GM19324 (cell line): Measurements from ENCODE around the gene WFIKKN1.

Experiments
- ATAC-seq: cut with Tn5 transposase; IDR thresholded peaks from one replicate; pipeline ENCODE4 v1.9.1; 2021; ENCODE audit warnings: mild to moderate bottlenecking, moderate library complexity; ENCODE audit not compliant: unreplicated experiment, low FRiP score

Gene WFIKKN1

GRCh38 chr16:621526-622105 is 9.2 kb upstream of the WFIKKN1 start:
- ATAC-seq = no peak

DNA sequence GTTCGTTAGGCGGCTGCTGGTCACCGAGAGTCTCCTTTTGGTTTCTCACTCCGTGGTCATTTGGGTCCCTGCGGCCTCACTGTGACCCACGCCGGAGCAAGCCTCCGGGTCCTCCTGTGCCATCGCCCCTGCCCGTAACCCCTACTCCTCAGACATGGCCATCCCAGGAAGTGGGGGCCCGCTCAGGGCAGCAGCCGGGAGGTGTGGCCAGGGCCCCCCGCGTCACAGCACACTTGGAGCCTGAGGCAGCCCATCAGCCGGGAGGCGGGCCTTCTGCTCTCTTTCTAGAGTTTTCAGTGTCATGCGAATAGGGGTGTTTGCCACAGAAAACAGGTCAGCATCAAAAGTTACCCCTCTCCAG is 7.9 kb upstream of the WFIKKN1 start:
- ATAC-seq = no peak

DNA sequence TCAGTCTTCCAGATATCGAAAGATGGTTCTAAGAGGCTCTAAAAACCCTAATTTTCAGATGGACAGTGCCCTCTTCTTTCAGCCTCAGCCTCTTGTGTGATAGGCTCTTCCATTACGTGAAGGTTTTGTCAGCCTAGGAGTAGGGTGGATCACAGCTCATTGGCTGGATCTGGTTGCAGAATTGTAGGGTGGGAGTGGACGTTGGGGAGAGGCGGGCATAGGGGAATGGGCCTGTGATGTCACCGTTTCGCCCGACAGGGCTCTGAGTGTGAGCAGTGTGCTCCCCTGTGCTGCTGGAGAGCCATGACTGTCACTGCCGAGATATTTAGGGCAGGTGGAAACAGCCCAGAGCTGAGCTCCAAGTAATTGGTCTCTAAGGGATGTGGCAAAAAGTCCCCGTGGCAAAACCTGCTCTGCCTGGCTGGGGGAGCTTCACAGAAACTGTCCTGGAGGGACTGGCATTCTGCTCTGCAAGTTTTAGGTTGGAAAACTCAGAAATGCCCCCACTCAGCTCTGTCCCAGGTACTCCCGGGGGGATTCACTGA is 6.2 kb upstream of the WFIKKN1 start:
- no peak for ATAC-seq

DNA sequence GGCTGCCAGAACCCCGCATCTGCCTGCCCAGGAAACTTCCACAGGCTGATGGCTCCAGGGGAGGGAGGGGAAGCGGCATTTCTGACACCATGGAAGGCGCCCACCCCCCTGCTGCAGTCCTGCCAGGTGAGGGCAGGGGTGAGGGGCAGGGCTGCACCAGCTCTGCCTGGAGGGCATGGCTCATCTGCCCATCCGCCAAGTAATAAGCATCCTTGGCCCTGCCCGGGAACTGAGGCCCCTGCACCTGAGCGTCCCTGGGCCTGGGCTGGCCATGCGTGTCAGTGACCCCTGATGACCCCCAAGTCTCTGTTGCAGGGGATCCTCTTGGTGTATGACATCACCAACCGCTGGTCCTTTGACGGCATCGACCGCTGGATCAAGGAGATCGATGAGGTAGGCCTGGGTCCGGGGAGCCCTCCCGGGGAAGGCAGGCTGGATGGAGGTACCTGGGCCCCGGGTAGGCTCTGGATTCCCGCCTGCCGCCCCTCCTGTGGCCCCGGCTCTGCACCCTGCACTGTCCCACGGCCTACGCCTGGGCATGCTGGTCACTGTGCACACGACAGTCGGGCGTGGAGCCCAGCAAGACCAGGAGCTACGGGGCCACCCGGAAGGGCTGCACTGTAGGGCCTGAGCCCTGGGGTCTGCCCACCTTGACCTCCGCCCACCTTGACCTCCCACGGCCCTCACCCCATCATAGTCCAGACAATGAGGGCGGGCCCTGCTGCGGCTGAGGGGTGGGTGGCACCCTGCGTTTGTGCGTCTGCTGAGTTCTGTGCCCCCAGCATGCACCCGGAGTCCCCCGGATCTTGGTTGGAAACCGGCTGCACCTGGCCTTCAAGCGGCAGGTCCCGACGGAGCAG is 5.4 kb upstream of the WFIKKN1 start:
- no peak for ATAC-seq

DNA sequence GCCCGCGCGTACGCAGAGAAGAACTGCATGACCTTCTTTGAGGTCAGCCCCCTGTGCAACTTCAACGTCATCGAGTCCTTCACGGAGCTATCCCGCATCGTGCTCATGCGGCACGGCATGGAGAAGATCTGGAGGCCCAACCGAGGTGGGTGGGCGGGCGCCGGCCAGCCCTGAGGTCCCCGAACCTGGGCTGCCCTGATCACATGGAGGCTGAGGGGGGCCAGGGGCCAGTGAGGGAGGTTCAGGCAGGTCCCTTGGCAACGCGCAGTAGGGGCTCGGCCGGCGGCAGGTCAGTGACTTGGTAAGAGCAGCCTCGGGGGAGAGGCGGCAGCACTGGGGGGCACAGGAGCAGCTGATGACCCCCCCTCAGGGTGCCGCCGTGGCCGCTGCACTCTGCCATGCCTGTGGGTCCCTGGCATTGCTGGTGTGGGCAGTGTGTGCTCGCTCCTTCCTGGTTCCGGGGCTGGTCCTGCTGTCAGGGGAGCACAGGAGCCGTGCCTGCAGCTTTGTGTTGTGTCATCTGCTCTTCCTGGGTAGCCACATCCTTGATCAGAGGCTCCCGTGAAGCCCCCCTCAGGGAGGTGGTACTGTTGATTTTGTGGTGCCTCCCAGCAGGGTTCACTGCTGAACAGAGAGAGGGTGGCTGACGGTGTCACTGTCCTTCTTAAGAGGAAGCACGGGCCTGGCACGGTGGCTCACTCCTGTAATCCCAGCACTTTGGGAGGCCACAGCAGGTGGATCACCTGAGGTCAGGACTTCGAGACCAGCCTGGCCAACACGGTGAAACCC is 4.6 kb upstream of the WFIKKN1 start:
- no peak for ATAC-seq

GRCh38 chr16:626787-627453 is 3.9 kb upstream of the WFIKKN1 start:
- no peak for ATAC-seq

DNA sequence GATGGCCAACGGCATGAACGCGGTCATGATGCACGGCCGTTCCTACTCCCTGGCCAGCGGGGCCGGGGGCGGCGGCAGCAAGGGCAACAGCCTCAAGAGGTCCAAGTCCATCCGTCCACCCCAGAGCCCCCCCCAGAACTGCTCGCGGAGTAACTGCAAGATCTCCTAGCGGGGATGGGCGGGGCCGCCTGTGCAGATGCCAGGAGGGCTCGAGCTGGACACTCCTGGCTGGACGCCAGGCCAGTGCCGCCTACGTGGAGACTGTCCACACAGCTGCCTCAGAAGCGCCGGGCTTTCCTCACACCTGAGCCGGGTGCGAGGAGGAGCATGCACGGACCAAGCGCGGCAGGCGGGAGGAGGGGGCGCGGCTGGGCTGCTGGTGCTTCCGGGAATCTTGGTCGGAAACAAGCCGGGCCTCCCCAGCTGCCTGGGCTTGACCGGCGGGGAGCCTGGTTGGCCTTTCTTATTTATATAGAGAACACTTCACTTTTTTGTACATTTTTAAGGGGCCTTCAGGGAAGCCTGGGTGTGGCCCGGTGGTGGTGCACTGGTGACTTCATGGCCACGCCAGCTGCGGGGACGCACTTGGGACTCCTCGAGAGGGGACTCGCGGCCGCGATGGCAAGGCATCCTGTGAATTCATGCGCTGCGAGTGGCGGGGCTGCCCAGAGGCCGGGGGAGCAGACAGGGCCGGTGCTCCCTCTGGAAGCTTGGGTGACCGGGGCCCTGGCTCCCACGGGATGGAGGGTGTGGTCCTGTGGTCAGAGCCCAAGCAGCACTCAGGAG is 3.1 kb upstream of the WFIKKN1 start:
- ATAC-seq = no peak

- ATAC-seq = no peak
Observed at GRCh38 chr16:628321-629061, 2.3 kb upstream of the WFIKKN1 start.

GRCh38 chr16:629185-629832 is 1.5 kb upstream of the WFIKKN1 start:
- no peak for ATAC-seq

GRCh38 chr16:629833-630248 is 944 bp upstream of the WFIKKN1 start:
- ATAC-seq = no peak

DNA sequence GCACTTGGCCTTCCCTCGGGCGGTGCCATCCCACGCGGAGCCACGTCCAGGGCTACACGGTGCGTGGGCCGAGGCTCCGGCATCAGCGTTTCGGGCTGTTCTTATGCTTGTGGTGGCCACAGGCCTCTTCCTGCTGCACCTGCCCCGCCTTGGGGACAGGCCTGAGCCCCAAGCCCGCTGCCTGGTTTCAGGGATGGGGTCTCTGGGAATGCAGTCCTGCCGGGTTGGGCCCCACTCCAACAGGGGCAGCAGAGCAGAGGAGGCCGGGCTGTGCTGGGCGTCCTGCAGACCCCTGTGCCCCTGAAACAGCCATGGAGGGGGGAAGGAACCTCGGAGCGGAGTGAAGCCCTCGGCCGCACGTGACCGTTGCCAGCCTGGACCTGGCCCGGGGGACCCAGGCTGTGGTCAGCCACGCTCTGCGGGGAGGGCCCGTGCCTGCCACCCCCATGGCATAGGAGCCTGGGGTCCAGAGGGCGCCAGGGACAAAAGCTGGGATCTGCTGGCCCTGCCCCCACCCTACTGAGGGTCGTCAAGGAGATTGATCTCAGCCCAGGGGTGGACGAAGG is 453 bp upstream of the WFIKKN1 start:
- ATAC-seq = no peak

- no peak for ATAC-seq
Observed at GRCh38 chr16:631808-632358, 1.1 kb downstream of the WFIKKN1 start.

GRCh38 chr16:632486-633335 is 1.9 kb downstream of the WFIKKN1 start:
- no peak for ATAC-seq

- ATAC-seq = no peak
Observed at GRCh38 chr16:633336-634050, 2.7 kb downstream of the WFIKKN1 start.

DNA sequence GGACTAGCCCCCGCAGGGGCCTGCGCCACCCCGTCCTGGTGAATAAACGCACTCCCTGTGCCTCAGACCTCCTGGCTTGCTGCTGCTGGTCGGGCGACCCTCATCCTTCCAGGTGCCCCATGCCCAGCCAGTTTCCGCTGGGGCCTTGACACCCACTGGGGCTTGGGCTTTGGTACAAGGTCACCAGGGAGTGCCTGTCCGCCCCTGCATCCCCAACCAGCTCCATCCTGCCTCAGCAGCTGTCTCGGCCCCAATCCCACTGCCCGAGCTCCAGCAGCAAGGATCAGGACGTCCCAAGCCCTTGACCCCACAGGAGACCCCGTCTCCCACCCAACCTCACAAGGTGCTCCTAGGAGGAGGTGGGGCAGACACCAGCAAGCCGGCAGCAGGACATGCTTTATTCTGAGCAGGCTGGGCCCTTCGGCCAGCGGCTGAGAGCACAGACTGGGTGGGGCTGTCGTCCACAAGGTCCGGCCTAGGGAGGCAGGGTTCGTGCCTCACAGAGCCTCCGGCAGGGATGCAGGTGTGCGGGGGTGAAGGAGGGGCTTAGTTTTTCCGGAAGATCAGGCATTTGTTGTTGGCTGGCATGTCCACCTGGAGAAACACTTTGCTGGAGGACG is 3.4 kb downstream of the WFIKKN1 start:
- ATAC-seq = no peak

- no peak for ATAC-seq
Observed at GRCh38 chr16:634996-635395, 4.2 kb downstream of the WFIKKN1 start.
